Right lung (tissue), 5 donors: ENCODE results near the gene LRMDA. TPM values are rescaled to one million over a fixed set of nuclear protein-coding genes. Genes with fewer than 3 reads are reported as not detected.
"Not testable (repeated sequence)": the region's sequence is repeated elsewhere in the genome, so short reads cannot be mapped to it uniquely, and the experiment has no call there.

ENCODE experiments used
- DNase-seq, 2 donors: peaks; one replicate each; pipeline ENCODE4 v3.0.0-alpha.2; 2013
- polyA plus RNA-seq, 5 donors: library from polyadenylated mRNA; unstranded; fragments of 120-200 nt; gene quantifications; one replicate each; pipeline versions ENCODE4 v1.2.1 to v1.2.3, GENCODE V29; 2013; ENCODE audit warnings: inconsistent platforms in 1 of 5, low replicate concordance in 1 of 5; ENCODE audit not compliant: insufficient read length in 5 of 5, insufficient read depth in 1 of 5

The LRMDA gene
- polyA plus RNA-seq, 5 donors = 13.4 to 23.1 (median 19.1) TPM

GRCh38 chr10:76040107-76040829, 608.8 kb downstream of the LRMDA start:
- no peak for DNase-seq

GRCh38 chr10:76040830-76041220, 609.4 kb downstream of the LRMDA start:
- no peak for DNase-seq

GRCh38 chr10:76041551-76041950, 610.1 kb downstream of the LRMDA start:
- DNase-seq = peak in 1 of 2 donors; percentile 20

- DNase-seq = no peak
These were observed 611.8 kb downstream of the LRMDA start for GRCh38 chr10:76043261-76043660.

- DNase-seq = no peak
These were observed 613.3 kb downstream of the LRMDA start for GRCh38 chr10:76044751-76045150.

- no peak for DNase-seq
These were observed 613.8 kb downstream of the LRMDA start for GRCh38 chr10:76045174-76045573.

- no peak for DNase-seq
These were observed 616.1 kb downstream of the LRMDA start for GRCh38 chr10:76047521-76047920.

- no peak for DNase-seq
These were observed 618.3 kb downstream of the LRMDA start for GRCh38 chr10:76049581-76050290.

- no peak for DNase-seq
These were observed 618.8 kb downstream of the LRMDA start for GRCh38 chr10:76050291-76050625.

GRCh38 chr10:76051007-76051936, 619.8 kb downstream of the LRMDA start:
- no peak for DNase-seq

- DNase-seq = no peak
These were observed 621.5 kb downstream of the LRMDA start for GRCh38 chr10:76052682-76053503.

- DNase-seq = no peak
These were observed 624.0 kb downstream of the LRMDA start for GRCh38 chr10:76055466-76055865.

- no peak for DNase-seq
These were observed 624.5 kb downstream of the LRMDA start for GRCh38 chr10:76055963-76056362.

- not testable (repeated sequence) for DNase-seq
These were observed 629.6 kb downstream of the LRMDA start for GRCh38 chr10:76060993-76061392.

- no peak for DNase-seq
These were observed 635.0 kb downstream of the LRMDA start for GRCh38 chr10:76066457-76066856.

- no peak for DNase-seq
These were observed 636.0 kb downstream of the LRMDA start for GRCh38 chr10:76067447-76067846.

- DNase-seq = no peak
These were observed 637.4 kb downstream of the LRMDA start for GRCh38 chr10:76068856-76069255.

- no peak for DNase-seq
These were observed 639.5 kb downstream of the LRMDA start for GRCh38 chr10:76070916-76071315.

- DNase-seq = peak in 1 of 2 donors; percentile 27
These were observed 640.4 kb downstream of the LRMDA start for GRCh38 chr10:76071653-76072365.

GRCh38 chr10:76072384-76072783, 641.0 kb downstream of the LRMDA start:
- no peak for DNase-seq

- no peak for DNase-seq
These were observed 642.1 kb downstream of the LRMDA start for GRCh38 chr10:76073524-76073923.
